Skin of body (tissue), 2 donors: ENCODE data around the gene SNRNP35. TPM values are rescaled to one million over a fixed set of nuclear protein-coding genes. Genes with fewer than 3 reads are reported as not detected.
"Not testable (repeated sequence)": the region's sequence is repeated elsewhere in the genome, so short reads cannot be mapped to it uniquely, and the experiment has no call there.

ENCODE experiments used
- DNase-seq: peaks from one replicate; lab custom pipeline; 2025; lab: John Stamatoyannopoulos, UW
- total RNA-seq: library from RNA; depleted of rRNA; stranded (reverse); fragments of >200 nt; gene quantifications from one replicate; pipeline ENCODE4 v1.2.3, GENCODE V29; 2014

The SNRNP35 gene
- total RNA-seq, 1 donor from 2014 or later = 21.8 TPM

DNA sequence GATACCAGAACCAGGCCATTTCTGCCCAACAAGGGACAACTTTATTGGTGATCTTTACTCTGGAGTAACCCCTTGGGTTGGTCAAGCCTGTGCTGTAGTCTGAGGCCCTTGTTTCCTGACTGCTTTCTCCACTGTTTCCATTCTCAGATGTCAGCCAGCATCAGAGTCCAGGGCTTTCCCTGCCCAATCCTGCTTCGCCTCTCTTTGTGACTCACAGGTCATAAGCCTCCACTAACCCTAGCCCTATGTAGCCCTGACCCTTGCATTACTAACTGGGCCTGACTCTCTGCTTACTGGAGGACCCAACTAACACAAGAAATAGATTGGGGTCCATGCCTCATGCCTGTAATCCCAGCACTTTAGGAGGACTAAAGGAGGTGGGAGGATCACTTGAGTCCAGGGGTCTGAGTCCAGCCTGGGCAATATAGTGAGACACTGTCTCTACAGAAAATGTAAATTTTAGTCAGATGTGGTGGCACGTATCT is 8.6 kb upstream of the SNRNP35 start:
- DNase-seq = no peak

DNA sequence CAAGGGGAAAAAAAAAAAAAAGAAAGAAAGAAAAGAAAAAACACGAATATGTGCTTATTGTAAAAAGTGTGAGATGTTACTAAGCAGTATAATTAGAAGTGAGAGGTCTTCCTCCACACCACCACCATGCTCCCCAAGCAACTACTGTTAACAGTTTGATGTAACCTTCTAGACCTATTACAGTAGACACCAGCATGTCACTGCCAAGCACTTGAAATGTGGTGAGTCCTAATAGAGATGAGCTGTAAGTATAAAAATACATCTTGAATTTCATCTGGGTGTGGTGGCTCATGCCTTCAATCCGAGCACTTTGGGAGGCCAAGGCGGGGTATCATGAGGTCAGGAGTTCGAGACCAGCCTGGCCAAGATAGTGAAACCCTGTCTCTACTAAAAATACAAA is 8.1 kb upstream of the SNRNP35 start:
- DNase-seq = no peak

DNA sequence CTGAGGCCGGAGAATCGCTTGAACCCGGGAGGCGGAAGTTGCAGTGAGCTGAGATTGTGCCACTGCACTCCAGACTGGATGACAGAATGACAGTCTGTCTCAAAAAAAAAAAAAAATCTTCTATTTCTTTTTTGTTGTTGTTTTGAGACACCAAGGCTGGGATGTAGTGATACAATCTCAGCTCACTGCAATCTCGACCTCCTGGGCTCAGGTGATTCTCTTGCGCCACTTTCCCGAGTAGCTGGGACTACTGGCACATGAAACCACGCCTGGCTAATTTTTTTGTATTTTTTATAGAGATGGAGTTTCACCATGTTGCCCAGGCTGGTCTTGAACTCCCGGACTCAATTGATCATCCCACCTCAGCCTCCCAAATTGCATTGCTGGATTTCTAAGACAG is 7.3 kb upstream of the SNRNP35 start:
- no peak for DNase-seq

DNA sequence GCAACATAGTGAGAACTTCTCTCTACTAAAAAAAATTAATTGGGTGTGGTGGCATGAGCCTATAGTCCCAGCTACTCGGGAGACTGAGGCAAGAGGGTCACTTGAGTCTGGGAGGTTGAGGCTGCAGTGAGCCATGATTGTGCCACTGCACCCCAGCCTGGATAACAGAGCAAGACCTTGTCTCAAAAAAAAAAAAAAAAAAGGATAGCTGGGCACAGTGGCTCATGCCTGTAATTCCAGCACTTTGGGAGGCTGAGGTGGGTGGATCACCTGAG is 5.7 kb upstream of the SNRNP35 start:
- not testable (repeated sequence) for DNase-seq

DNA sequence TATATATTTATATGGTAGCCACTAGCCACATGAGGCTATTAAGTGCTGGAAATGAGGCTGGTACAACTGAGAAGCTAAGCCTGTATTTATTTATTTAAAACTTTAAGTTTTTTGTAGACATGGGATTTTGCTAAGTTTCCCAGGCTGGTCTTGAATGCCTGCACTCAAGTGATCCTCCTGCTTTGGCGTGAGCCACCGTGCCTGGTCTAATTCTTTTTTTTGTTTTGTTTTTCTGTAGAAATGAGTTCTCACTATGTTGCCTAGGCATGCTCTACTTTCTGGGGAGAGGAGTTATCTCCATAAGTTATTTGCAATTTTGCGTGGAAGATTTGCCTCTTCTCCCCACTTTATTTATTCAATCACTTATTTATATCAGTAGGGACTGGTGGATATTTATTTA is 4.8 kb upstream of the SNRNP35 start:
- no peak for DNase-seq

DNA sequence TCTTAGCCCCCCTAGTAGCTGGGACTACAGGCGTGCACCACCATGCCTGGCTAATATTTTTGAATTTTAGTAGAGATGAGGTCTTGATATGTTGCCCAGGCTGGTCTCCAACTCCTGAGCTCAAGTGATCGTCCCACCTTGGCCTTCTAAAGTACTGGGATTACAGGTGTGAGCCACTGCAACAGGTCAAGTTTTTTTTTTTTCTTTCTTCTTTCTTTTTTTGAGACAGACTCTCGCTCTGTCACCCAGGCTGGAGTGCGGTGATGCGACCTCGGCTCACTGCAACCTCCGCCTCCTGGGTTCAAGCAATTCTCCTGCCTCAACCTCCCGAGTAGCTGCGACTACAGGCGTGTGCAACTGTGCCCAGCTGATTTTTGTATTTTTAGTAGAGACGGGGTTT is 5.2 kb downstream of the SNRNP35 start:
- DNase-seq = not testable (repeated sequence)

DNA sequence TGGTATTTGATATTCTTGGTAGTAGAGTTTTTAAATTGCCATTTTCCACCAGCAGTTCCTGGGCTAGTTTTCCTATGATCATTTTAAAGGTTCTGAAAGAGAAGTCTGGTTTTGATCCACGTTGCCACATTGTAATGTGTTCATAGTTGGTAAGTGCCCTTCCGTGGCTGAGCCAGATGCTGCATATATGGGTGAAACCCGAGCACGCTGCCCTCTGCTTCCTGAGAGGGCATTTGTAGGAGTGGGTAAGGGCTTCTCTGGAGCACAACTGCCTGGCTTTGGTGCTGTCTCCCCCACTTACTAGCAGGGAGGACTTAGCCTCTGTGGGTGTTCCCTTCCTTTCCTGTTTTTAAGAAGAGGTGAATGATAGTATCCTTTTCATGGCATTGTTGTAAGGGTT is 7.1 kb downstream of the SNRNP35 start:
- DNase-seq = no peak

DNA sequence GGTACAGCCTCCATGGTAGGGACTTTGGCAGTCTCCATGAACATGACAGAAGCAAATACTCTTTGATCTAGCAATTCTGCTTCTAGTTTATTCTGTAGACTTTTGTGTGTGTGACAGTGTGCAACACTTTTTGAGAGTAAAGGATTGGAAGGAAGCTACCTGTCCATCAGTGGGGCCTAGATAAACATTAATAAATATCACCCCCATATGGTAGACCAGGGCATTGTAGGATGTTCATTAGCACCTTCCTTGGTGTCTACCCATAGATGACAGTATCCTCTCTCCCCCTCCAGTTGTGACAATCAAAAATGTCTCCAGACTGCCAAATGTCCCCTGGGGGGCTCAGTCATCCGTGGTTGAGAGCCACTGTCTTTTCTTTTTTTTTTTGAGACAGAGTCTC is 10.8 kb downstream of the SNRNP35 start:
- DNase-seq = no peak

DNA sequence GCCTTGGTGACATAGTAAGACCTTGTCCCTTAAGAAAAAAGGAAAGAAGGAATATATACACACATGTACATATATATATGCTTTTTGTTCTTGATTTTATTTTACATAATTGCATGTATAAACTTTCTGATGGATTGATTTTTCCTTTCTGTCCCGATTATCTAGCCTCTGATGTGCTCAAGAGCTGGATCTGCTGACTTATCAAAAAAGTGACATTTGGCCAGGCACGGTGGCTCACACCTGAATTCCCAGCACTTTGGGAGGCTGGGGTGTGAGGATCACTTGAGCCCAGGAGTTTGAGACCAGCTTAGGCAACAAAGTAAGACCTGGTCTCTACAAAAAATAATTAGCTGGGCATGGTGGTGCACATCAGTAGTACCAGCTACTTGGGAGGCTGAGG is 12.0 kb downstream of the SNRNP35 start:
- DNase-seq = no peak

DNA sequence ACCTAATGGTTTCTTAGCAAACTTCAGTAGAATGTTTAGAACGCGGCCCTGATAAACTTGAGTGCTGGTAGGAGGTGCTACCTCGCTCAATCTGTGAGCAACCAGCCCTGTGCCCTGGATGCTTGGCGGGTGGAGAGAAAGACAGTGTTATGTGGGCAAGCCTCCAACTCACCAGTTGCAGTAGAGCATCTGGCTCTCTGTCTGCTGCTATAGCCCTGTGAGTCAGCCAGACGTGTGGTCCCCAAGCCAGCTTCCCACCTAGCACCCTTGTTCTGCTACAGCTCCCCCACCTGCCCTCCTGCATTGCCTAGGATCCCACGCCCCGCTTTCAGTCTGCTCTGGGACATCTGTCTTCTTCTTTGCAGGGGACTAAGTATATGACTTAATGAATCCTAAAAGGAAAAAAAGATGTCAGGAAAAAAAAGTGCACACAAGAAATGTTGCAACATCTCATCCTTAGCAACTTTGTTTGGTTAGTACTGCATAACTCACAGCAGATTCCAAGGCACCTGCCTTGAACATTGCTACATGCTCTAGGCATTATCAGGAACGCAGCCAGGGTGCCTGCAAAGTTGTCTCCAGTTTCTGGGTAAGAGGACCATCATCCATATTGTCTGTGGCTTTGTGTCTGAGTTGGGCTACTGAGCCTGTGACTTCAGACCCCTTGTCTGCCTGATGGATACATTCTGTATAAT is 13.6 kb downstream of the SNRNP35 start:
- no peak for DNase-seq

DNA sequence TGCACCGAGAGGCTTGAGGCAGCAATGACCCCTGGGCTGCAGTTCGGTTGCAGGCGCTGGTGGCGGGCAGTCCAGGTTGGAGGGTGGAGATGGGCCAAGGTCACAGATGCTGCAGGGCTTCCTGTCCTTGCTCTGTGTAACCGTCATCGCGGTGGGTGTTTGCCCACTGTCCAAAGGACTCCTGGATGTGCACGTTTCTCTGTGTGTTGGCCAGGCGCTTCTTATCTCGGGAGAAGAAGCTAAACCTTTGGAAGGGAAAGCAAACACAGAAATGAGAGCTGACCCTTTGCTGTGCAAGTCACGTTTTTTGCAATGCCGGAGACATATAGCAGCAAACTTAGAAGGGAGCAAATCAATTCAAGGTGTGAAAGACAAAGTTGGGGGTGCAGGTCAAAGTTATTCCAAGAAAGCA is 14.5 kb downstream of the SNRNP35 start:
- DNase-seq = no peak

DNA sequence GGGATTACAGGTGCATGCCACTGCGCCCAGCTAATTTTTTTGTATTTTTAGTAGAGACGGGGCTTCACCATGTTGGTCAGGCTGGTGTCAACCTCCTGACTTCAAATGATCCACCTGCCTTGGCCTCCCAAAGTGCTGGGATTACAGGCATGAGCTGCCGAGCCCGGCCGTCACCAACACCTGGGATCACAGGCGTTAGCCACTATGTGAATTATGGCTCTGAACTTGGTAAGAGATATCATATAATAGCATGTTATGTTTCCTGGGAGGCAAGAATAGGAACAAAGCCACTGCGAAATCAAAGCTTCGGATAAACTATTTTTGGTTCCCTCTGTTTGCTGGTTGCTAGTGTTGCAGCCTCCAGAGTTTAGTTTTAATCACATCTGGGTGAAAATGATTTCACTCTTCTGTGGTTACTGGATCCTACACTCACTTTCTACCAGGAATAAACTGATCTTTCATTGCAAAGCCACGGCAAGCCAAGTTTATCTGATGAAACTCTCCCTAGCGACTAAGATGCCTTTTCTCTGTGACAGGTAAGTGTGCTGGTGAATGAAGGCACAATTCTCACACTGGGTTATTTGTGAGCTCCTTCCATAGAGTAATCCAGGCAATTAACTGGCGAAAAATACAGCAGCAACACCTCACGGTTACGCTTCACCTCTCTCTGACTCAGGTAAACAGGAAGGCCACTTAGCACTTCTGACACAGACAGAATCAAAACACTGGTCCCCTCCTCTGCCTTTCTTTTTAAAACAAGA is 16.7 kb downstream of the SNRNP35 start:
- no peak for DNase-seq

DNA sequence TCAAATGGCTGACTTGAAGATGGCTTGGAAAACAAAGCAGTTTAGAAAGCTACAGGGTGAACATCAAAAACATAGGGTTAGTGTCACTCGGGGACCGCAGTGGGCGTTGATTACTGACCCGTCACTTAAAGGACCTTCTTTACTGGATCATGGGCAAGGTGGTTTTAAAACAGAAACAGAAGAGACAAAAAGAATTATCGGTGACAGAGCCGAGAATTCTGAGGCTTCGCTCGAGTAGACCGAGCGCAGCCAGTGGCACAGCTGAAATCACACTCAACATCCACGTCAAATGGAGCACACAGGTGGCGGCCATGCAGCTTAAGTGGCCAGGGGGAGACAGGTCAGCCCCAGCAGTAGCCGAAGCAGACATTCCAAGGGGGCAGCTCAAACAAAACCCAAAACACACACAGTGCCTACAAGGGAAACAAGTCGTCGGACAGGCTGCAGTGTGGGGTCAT is 17.3 kb downstream of the SNRNP35 start:
- DNase-seq = no peak

DNA sequence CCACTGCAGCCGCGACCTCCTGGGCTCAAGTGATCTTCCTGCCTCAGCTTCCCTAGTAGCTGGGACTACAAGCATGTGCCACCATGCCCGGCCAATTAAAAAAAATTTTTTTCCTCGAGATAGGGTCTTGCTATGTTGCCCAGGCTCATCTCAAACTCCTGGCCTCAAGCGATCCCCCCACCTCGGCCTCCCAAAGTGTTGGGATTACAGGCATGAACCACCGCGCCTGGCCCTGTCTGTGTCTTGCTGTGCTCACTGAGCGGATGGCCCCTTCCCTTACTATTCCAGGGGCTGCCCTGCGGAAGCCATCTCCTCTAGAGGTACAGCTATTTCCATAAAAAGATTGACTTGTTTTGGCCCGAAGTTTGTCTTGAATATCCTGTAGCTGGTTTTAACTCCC is 20.1 kb downstream of the SNRNP35 start:
- DNase-seq = no peak

DNA sequence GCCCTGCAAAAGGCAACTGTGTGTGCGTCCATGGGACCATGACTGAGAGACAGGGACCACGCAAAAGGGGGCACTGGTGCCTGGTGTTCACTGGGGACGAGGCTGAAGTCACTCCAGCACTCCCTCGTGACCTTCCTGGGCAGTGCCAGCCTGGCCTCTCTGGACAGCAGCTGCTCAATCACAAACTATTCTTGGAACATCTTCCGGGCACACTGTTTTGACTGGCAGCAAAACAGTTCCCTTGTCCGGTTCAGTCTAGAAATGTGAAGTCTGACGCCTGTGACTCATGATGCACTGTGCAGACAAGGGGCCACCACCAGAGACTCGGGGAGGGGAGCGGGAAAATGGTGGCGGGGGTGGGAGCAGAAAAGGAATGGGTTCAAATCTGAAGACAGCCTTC is 20.8 kb downstream of the SNRNP35 start:
- no peak for DNase-seq

DNA sequence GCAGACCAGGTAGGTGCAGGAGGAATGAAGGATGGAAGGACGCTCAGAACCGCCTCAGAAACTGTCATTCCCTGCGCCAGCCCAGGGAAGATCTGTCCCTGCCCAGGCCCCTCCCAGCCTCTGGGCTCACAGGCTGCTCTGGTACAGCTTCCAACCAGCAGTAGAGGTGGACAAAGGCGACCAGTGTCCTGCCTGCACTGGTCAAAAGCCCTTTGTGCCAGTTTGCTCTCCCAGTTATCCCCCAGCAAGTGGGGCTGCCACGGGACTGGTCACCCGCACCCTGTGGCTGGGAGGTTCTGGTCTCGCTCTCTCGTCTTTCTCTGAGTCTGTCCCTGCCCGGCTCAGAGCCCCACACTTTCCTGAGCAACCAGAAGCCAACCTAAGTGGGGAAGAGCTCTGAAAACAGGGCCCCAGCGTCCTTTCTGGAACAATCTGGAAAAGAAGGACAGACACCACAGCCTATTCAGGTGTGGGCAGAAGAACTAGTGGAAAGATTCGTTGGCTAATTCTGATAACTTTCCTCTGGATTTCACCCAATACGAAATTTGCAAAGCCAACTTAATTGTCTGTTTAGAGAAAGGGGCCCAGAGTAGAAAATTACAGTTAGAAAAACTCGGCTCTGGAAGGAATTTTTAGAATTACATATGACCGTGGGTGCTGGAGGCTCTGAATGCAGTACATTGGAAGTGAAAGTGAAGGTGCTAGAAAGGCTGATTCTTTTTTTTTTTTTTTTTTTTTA is 21.7 kb downstream of the SNRNP35 start:
- no peak for DNase-seq

DNA sequence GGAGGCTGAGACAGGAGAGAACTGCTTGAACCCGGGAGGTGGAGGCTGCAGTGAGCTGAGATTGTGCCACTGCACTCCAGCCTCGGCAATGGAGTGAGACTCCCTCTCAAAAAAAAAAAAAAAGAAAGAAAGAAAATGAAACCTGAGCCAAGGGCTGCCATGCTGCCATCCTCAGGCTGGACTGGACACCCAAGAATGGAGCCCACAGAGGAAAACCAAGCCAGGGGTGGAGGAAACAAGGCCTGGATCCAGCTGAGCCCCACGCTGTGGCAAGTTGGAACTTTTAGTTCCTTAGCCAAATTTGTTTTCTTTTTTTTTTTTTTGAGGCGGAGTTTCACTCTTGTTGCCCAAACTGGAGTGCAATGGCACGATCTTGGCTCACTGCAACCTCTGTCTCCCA is 23.3 kb downstream of the SNRNP35 start:
- DNase-seq = not testable (repeated sequence)

DNA sequence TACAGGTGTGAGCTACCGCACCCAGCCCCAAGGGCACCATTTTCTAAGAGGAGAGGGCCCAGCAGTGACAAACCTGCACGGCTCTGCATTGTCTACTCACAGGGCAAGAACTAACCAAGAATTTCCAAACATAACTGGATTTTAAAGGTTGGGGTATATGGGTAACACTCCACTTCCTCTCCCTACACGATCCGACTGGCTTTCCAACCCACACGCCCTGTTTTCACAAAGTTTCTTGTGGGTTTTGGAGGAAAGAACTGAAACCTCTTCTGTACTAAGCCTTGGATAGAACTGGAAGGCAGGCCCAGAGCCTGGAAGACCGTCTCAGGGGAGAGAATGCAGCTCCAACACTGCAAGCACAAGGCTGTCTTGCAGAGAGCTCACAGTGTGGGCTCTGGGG is 24.9 kb downstream of the SNRNP35 start:
- no peak for DNase-seq

DNA sequence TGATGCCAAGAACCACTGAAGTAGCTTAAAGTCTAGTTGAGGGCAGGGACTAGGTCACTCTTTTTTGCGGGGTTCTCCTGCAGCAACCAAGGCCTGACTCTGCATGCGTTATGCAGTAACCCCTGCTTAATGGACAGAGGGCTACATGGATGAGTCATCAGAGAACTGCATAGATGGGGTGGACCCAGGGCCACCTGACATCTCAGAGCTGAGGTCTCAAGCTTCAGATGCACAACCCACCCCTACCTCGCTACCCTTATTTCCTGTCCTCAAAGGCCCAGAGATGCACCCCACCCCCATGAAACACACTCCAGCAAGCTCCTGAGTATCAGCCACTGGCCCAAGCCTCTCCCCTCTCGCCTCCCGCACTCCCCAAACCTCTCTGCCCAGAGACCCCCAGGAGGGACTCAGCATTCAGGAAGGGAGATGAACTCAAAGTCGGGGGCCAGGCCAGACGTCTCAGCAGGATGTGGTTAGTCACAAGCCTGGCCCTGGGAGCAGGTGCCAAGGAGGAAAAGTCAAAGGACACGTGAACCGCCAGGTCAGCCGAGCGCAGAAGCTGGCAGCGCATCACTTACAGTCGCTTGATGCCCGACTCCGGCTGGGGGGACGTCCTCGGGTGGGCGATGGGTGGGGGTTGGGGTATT is 25.8 kb downstream of the SNRNP35 start:
- no peak for DNase-seq

DNA sequence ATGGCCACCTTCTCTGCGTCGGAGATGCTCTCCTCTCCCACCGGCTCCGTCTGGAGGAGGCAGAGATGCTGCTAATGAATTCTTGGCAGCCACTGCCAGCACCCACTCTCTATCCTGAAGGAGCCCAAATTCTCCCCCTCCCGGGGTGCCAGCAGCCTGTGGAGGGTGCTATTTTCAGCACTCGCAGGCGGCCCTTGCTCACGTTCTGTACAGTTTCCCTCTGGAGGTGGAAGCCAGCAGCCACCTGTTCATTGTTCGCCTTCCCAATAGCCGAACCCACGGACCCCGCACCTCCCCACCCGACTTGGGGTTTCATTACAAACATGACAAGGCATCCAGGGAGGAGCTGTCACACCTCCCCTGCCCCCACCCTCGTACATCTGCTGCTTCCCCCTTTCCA is 27.8 kb downstream of the SNRNP35 start:
- DNase-seq = no peak

DNA sequence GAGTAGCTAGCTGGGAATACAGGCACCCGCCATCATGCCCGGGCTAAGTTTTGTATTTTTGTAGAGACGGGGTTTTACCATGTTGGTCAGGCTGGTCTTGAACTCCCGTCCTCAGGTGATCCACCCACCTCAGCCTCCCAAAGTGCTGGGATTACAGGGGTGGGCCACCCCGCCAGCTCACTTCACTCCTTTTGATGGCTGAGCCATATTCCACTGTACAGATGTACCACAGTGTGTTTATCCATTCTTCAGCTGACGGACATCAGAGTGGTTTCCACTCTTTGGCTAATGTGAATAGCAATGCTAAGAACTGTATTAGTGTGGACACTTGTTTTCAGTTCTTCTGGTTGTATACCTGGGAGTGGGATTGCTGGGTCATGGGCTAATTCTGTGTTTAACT is 29.5 kb downstream of the SNRNP35 start:
- no peak for DNase-seq
